Natural killer cell treated with Interleukin-12 subunit alpha and Interleukin-12 subunit beta and Interleukin-15 and Interleukin-18, amount 100 ng/mL, for 72 hours (primary cell): ENCODE measurements around the gene ZNF724. TPM values are rescaled to one million over a fixed set of nuclear protein-coding genes. Genes with fewer than 3 reads are reported as not detected.
"Not testable (repeated sequence)": the region's sequence is repeated elsewhere in the genome, so short reads cannot be mapped to it uniquely, and the experiment has no call there.

Experiments used
- ATAC-seq, 2 donors: fragments of 150-1000 bp; cut with Tn5 transposase in 1 of 2; sonication (Bioruptor Pico), chemical (Tn5 transposase) in 1 of 2; 2 replicates each; pipeline ENCODE4 v1.10.0; 2021
- DNase-seq: peaks from one replicate; pipeline ENCODE4 v3.0.0; 2022; ENCODE audit warnings: low spot score
- H3K27ac Mint-ChIP-seq, 2 donors: 1 replicate in 1 of 2; 2 replicates in 1 of 2; pipeline ENCODE4 v1.8.0; 2022; ENCODE audit warnings: mixed read lengths in 2 of 2, mild to moderate bottlenecking in 1 of 2, moderate library complexity in 1 of 2
- H3K27me3 Mint-ChIP-seq, 2 donors: 1 replicate in 1 of 2; 2 replicates in 1 of 2; pipeline ENCODE4 v1.8.0; 2022; ENCODE audit warnings: mixed read lengths in 2 of 2
- H3K36me3 Mint-ChIP-seq: one replicate; pipeline ENCODE4 v1.8.0; 2022; ENCODE audit warnings: mixed read lengths
- H3K4me1 Mint-ChIP-seq, 2 donors: 1 replicate in 1 of 2; 2 replicates in 1 of 2; pipeline ENCODE4 v1.8.0; 2022; ENCODE audit warnings: low read depth in 2 of 2, mixed read lengths in 2 of 2, mild to moderate bottlenecking in 1 of 2
- H3K4me3 Mint-ChIP-seq: one replicate; pipeline ENCODE4 v1.8.0; 2022; ENCODE audit warnings: mixed read lengths
- H3K9me3 Mint-ChIP-seq: 2 replicates; pipeline ENCODE4 v1.8.0; 2022; ENCODE audit warnings: mixed read lengths
- total RNA-seq, 2 donors: library from RNA; stranded (reverse); gene quantifications; one replicate each; pipeline ENCODE4 v1.2.3, GENCODE V29; 2022

The ZNF724 gene
- total RNA-seq, 2 donors from 2014 or later: 9.3 to 12.3 TPM

GRCh38 chr19:23263396-23263795 is 13.2 kb upstream of the ZNF724 start:
- Mint-ChIP-seq H3K36me3 (peaks cover 20% of the 10 kb centered on the region), H3K27ac (no peak overlapping the region), H3K4me3 (no peak overlapping the region), H3K27me3 (no peaks in the 10 kb centered on the region), H3K9me3 (no peaks in the 10 kb centered on the region), H3K4me1 (peaks cover 7 to 10% of the 10 kb centered on the region in 2 donors)
- ATAC-seq (peak in 1 of 2 donors; percentile 24), DNase-seq (no peak)

GRCh38 chr19:23262920-23263319 is 12.7 kb upstream of the ZNF724 start:
- Mint-ChIP-seq H3K4me1 (peaks cover 7 to 10% of the 10 kb centered on the region in 2 donors), H3K9me3 (no peaks in the 10 kb centered on the region), H3K27ac (no peak overlapping the region), H3K36me3 (peaks cover 20% of the 10 kb centered on the region), H3K4me3 (no peak overlapping the region), H3K27me3 (no peaks in the 10 kb centered on the region)
- ATAC-seq (no peak), DNase-seq (no peak)

- Mint-ChIP-seq H3K36me3 (peaks cover 15% of the 10 kb centered on the region), H3K4me3 (no peak overlapping the region), H3K27ac (no peak overlapping the region), H3K27me3 (no peaks in the 10 kb centered on the region), H3K9me3 (no peaks in the 10 kb centered on the region), H3K4me1 (peaks cover 7 to 10% of the 10 kb centered on the region in 2 donors)
- no peak for DNase-seq
- ATAC-seq: no peak
These were observed 11.4 kb upstream of the ZNF724 start for GRCh38 chr19:23261496-23262020.

- no peaks in the 10 kb centered on the region for H3K27me3 Mint-ChIP-seq
- H3K36me3 Mint-ChIP-seq: peaks cover 15% of the 10 kb centered on the region
- H3K27ac Mint-ChIP-seq: no peak overlapping the region
- H3K9me3 Mint-ChIP-seq: no peaks in the 10 kb centered on the region
- DNase-seq (no peak), ATAC-seq (no peak)
- peaks cover 7 to 10% of the 10 kb centered on the region in 2 donors for H3K4me1 Mint-ChIP-seq
- no peak overlapping the region for H3K4me3 Mint-ChIP-seq
These were observed 10.8 kb upstream of the ZNF724 start for GRCh38 chr19:23260956-23261355.

GRCh38 chr19:23259961-23260360 is 9.8 kb upstream of the ZNF724 start:
- H3K36me3 Mint-ChIP-seq: peaks cover 15% of the 10 kb centered on the region
- ATAC-seq (no peak), DNase-seq (no peak)
- no peak overlapping the region for H3K4me3 Mint-ChIP-seq
- no peak overlapping the region for H3K27ac Mint-ChIP-seq
- H3K27me3 Mint-ChIP-seq: no peaks in the 10 kb centered on the region
- H3K4me1 Mint-ChIP-seq: peaks cover 7 to 10% of the 10 kb centered on the region in 2 donors
- H3K9me3 Mint-ChIP-seq: no peaks in the 10 kb centered on the region

GRCh38 chr19:23255700-23256099 is 5.5 kb upstream of the ZNF724 start:
- Mint-ChIP-seq H3K27ac (no peak overlapping the region), H3K27me3 (no peaks in the 10 kb centered on the region), H3K36me3 (peaks cover under 1% of the 10 kb centered on the region), H3K4me3 (no peak overlapping the region), H3K4me1 (no peaks in the 10 kb centered on the region), H3K9me3 (no peaks in the 10 kb centered on the region)
- DNase-seq: no peak
- no peak for ATAC-seq

- Mint-ChIP-seq H3K27me3 (no peaks in the 10 kb centered on the region), H3K9me3 (no peaks in the 10 kb centered on the region), H3K4me1 (peaks cover 4 to 5% of the 10 kb centered on the region in 2 donors), H3K4me3 (no peak overlapping the region), H3K36me3 (no peaks in the 10 kb centered on the region), H3K27ac (no peak overlapping the region)
- no peak for ATAC-seq
- DNase-seq: no peak
These were observed 4.1 kb upstream of the ZNF724 start for GRCh38 chr19:23254141-23254910.

GRCh38 chr19:23253256-23253655 is 3.1 kb upstream of the ZNF724 start:
- not testable (repeated sequence) for H3K4me3 Mint-ChIP-seq, DNase-seq, H3K9me3 Mint-ChIP-seq, H3K36me3 Mint-ChIP-seq, H3K27me3 Mint-ChIP-seq, ATAC-seq, H3K4me1 Mint-ChIP-seq, H3K27ac Mint-ChIP-seq

- Mint-ChIP-seq H3K4me3 (no peak overlapping the region), H3K9me3 (peaks cover 12% of the 10 kb centered on the region), H3K27ac (no peak overlapping the region), H3K36me3 (peaks cover 46% of the 10 kb centered on the region), H3K27me3 (no peaks in the 10 kb centered on the region), H3K4me1 (no peaks in the 10 kb centered on the region)
- ATAC-seq (no peak), DNase-seq (no peak)
These were observed 8.8 kb downstream of the ZNF724 start for GRCh38 chr19:23241419-23241818.

GRCh38 chr19:23222998-23223652 is 27.1 kb downstream of the ZNF724 start:
- Mint-ChIP-seq H3K27me3 (no peaks in the 10 kb centered on the region), H3K27ac (no peak overlapping the region), H3K4me3 (no peak overlapping the region), H3K36me3 (peaks cover 47% of the 10 kb centered on the region), H3K9me3 (peaks cover 20% of the 10 kb centered on the region), H3K4me1 (no peaks in the 10 kb centered on the region)
- ATAC-seq (no peak), DNase-seq (no peak)

- no peak for DNase-seq
- no peak overlapping the region for H3K27ac Mint-ChIP-seq
- no peaks in the 10 kb centered on the region for H3K4me1 Mint-ChIP-seq
- no peaks in the 10 kb centered on the region for H3K36me3 Mint-ChIP-seq
- ATAC-seq: peak in 1 of 2 donors; percentile 17
- H3K9me3 Mint-ChIP-seq: peaks cover 4% of the 10 kb centered on the region
- H3K27me3 Mint-ChIP-seq: no peaks in the 10 kb centered on the region
- no peak overlapping the region for H3K4me3 Mint-ChIP-seq
These were observed 46.3 kb downstream of the ZNF724 start for GRCh38 chr19:23203841-23204344.

GRCh38 chr19:23190341-23190740 is 59.9 kb downstream of the ZNF724 start:
- peaks cover 5% of the 10 kb centered on the region for H3K9me3 Mint-ChIP-seq
- no peak overlapping the region for H3K4me3 Mint-ChIP-seq
- H3K4me1 Mint-ChIP-seq: no peaks in the 10 kb centered on the region
- H3K36me3 Mint-ChIP-seq: no peaks in the 10 kb centered on the region
- no peak for ATAC-seq
- H3K27ac Mint-ChIP-seq: no peak overlapping the region
- no peak for DNase-seq
- no peaks in the 10 kb centered on the region for H3K27me3 Mint-ChIP-seq

GRCh38 chr19:23183251-23183650 is 66.9 kb downstream of the ZNF724 start:
- H3K27me3 Mint-ChIP-seq: no peaks in the 10 kb centered on the region
- H3K4me3 Mint-ChIP-seq: no peak overlapping the region
- H3K36me3 Mint-ChIP-seq: peaks cover 21% of the 10 kb centered on the region
- ATAC-seq (no peak), DNase-seq (no peak)
- no peaks in the 10 kb centered on the region for H3K4me1 Mint-ChIP-seq
- peaks cover 37% of the 10 kb centered on the region for H3K9me3 Mint-ChIP-seq
- no peak overlapping the region for H3K27ac Mint-ChIP-seq
